Activated CD8-positive, alpha-beta memory T cell treated with anti-CD3 and anti-CD28 coated beads, Interleukin-2, amount 50 U/mL, for 4 hours (primary cell): Measurements from ENCODE around the gene CANT1.

Experiments
- DNase-seq: peaks from one replicate; pipeline ENCODE4 v3.0.0-alpha.2; 2020

The CANT1 gene

DNA sequence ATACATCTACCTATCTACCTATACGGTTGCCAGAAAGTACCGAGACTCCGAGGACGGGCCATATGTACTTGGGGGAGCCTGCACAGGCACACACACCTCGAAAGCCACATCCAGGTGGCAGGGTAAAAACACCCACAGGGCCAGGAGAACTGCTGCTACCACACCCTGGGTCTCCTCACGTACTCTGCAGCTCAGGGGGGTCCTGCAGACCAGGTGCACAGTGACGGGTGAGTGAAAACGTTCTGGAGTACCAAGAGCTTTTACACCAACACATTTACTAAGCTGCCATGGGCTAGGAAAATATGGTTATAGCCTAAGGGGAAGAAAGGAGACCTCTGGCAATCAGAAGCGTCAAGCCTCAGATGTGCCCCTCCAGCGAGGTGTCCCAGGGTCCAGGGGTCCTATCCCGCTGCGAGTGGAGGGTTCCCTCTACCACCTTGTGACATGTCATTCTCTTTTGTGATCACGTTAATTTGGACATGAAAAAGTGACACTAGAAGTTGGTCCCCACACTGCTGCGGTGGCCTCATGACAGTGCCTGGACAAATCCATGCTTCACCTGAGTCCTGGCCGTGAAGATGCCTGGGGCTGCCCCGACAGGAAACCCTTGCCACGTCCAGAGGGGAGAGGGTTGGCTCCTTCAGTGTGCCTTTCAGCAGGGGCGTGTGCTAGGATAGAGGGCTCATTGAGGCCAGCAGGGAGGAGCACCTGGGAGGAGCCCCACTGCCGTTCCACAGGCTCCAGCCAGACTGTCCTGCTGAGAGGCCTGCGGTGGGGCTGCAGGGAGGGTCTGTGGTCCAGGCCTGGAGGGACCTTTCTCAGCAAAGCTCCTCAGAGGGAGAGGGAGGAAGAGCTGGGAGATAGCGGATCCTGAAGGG is 1.8 kb downstream of the CANT1 start:
- DNase-seq: no peak

DNA sequence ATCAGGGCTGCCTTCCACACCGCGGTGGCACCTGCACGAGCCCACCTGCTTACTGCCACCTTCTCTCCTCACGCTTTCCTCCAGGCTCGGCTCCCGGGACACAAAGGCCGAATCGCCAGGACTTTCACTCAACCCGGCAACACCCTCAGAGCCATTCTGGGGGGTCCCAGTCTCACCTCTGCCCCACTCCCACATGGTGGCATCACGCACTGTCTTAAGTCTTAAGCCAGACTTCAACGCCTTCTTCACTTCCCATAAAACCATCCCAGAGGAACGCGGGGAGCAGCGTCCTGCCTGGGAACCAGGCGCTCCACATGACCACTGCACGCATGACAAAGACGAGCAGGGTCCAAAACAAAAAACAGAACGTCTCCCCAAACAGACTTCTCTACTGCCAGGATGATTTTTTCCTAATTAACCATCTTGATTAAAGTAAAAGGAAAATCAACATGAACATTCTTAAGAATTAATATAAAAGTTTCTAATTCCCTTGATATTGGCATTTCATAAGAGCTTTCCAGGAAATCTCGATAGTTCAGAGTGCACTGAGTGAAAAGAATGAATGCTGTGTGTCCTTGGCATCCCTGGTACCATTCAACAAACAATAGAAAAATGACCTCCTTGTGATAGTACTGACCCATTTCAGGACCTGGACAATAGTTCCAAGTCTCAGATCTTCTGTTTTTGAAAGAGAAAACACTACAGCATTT is 2.6 kb downstream of the CANT1 start:
- no peak for DNase-seq

DNA sequence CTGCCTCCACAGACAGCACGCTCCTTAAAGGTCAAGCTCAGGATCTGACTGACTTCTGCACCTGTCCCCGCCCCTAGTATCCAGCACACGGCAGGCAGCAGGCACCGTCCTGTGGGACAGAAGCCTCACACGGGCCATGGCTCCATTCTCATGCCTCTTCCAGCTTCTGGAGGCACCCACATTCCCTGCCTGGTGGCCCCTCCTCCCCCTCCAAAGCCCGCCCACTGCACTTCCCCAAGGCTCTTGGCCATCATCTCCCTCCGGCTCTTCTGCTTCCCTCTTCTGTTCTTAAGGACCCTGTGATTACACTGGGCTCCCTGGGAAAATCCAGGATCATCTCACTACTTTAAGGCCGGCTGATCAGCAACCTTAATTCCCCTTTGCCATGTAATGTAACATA is 3.5 kb downstream of the CANT1 start:
- no peak for DNase-seq

DNA sequence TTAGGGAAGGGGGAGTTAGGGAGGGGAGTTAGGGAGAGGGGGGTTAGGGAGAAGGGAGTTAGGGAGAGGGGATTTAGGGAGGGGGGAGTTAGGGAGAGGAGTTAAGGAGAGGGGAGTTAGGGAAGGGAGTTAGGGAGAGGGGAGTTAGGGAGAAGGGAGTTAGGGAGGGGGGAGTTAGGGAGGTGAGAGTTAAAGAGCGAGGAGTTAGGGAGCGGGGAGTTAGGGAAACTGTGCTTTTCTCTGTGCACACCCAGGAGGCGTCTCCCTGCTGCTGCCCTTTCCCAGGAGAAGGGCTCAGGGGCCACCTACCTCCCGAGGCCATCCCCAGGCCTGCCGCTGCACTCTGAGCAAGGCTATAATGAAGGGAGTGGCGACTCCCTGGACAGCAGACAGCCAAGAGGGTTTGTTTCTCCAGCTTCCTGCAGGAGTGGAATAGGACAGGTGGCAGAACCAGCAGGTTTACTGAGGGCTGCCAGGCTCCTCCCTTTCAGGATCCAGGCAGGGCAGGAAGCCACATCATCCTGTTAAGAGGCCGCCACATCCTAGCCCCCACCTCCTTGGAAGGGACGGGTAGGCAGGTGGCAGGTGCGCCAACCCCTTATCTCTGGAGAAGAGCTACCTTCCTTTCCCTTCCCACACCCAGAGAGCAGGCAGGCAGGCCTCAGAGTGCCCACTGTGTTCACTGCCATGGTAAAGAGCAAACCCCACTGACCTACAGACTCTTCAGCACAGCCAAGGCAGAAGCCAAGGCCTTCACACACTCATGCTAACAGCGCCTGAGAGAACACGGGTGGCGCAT is 4.3 kb downstream of the CANT1 start:
- no peak for DNase-seq

DNA sequence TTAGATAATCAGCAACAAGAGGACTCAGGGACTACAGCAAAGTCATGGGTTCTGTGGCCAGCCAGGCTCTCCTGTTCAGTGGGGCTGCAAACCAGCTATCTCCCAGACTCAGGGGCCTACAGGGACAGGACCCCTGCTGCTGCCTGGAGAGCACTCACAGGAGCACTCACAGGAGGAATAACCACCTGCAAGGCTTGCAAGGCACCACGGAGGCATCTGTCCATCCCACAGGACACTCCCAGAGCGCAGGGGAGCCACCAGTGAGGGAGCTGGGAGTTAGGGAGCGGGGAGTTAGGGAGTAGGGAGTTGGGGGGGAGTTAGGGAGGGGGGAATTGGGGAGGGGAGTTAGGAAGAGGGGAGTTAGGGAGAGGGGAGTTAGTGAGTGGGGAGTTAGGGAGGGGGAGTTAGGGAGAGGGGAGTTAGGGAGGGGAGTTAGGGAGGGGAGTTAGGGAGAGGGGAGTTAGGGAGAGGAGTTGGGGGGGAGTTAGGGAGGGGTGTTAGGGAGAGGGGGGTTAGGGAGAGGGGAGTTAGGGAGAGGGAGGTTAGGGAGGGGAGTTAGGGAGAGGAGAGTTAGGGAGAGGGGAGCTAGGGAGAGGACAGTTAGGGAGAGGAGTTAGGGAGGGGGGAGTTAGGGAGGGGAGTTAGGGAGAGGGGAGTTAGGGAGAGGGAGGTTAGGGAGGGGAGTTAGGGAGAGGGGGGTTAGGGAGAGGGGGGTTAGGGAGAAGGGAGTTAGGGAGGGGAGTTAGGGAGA is 5.7 kb downstream of the CANT1 start:
- DNase-seq: no peak

DNA sequence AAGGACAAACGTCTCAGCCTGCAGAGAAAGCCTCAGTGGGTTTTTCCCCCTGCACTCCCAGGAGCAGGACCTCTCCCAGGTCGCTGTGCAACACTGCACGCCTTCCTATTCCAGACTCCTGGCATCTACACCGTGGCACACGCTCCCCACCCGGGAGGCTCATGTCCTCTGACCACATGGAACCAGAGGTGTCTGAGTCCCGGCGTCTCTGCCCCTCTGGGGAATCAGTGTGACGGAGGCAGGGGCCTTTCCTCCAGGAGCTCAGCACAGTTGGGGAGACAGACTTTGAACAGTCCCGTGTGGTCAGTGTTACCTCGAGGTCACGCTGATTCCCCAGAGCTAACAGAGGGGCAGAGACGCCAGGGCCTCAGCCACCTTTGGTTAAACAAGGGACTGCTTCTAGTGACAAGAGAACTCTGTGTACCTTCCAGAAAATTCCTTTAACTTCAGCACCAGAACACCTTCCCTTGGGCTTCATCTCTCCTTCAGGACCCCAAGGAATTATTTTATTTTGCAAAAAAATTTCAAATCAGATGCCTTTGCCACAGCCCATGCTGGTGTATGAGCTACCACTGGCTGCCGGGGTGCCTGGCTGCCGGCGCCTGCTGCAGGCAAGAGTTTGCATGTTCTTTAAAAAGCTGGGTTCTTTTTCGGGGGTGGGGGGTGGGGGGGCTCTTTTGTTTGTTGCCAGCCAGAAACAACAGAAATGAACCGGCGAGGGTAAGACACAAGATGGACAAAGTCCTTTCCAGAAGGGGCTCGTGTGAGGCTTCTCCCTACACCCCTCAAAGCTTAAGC is 6.6 kb downstream of the CANT1 start:
- DNase-seq: no peak

DNA sequence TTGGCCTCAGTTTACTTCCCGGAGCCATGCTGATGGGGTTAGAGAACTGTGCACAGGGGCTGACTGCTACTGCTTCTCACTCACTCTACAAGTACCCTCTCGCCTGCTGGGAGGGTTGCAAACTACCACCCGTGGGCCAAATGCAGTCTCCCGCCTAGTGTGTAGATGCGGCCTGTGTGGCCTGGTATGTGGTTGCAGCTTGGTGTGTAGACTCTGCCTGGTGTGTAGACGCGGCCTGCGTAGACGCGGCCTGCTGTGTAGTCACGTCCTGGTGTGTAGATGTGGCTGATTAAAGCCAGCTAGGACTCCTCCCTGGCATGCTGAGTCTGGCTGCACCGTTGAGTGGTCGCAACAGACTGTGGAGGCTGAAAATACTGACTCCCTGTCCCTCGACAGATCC is 7.3 kb downstream of the CANT1 start:
- DNase-seq: no peak

DNA sequence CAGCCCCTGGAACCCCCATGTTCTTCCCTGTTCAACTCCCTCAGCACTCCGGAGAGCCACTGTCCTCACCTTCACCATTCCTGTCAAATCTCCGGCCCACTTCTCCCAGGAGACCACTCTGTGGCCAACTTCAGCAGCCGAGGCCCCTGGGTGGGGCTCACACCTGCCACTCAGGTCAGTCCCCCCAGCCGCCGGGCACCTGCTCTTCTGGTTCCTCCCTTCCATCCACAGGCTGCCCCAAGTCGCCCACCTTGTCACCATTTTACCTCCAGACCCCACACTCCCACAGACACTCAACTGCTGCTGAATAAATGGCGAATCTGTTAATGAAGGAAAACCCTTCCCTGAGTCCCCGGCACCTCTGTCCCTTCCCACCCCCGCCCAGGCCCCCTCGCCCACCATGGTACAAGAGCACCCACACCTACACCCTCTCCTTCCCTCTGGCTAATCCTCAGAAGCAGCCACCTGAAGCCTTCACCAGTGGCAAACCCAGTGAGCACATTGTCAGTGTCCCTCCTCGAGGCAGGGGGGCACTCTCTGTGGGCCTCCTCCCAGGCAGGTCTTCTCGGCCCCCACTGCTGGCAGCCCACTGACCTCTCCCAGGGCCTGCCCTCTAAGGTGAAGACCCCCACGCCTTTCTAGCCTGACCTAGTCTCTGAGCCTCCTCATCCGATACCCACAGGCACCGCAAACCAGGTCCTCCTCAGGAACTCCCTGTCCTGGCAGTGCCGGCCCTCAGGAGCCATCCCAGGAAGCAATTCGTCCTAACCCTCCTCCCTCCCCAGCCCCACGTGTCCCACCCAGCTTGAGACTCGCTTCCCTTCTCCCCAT is 8.2 kb downstream of the CANT1 start:
- DNase-seq: no peak

DNA sequence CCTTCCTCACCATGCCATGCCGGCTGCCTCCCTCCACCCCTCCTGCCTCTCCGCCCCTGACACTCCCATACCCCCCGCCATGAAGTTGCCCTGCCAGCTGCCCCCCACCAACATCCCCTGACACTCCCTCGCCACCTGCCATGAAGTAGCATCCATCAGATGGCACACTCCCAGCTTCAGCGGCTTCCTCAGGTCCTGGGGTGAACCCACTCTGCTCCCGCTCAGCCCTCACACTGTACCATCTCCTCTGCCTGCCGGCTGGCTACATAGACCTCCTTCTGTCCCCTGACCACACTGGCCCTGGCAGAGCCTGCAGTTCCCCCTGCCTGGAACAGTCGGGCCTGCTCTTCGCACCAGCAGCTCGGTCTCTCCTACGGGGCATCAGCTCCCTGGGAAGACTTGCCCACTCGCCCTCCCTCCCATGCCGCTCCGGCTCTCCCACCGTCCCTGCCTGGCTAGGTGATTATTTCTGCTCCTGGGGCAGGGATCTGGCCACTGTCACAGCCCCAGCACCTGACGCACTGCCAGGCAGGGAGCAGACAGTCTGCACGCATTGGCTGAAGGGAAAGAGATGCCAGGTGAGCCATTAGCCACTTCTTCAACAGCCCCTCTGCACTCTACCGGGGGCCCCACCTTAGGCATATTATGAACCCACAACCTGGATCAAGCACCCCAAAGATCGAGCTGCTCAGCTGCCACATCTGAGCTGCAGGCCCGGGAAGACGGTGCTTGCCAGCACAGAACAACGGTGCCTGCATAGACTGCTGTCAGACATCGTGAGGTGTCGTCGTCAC is 9.0 kb downstream of the CANT1 start:
- no peak for DNase-seq

DNA sequence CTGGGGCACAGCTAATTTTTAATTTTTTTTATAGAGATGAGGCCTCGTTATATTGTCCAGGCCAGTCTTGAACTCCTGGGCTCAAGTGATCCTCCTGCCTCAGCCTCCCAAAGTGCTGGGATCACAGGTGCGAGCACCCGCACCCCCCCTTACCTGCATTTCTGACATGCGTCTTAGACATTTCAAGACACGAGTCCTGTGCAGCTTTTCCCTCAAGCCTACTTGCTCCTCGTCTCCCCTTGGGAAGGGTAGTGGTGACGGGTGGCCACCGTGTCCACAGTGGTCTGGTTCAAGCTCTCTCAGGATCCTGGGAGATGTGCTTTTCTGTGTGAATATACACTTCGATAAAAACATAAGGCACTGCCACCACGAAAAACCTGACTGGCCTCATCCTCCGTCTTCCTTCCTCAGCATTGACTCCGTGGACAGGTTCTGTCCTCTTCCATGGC is 9.6 kb downstream of the CANT1 start:
- no peak for DNase-seq

DNA sequence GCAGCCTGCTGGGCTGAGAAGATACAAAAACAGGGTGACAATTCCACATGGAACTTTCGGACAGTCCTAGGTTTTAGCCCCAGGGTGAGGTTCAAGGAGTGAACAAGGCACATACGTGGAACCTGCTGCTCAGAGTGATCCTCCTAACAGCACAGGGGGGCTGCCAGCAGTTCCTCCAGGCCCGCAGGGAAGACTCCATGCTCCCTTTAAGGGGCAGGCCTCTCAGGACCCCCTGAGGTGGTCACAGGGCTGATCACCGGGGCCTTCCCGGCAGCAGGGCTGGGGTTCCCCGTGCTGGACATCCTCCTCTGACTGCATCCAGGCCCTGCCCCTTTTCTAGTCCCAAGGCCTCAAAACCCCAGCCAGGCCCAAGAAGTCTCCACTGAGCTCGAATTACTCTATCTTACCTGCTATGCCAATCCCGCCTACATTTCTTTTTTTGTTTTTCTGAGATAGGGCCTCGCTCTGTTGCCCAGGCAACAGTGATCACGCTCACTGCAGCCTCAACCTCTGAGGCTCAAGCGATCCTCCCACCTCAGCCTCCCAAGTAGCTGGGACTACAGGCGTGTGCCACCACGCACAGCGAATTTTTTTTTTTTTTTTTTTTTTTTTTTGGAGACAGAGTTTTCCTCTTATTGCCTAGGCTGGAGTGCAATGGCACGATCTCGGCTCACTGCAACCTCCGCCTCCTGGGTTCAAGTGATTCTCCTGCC is 10.4 kb downstream of the CANT1 start:
- no peak for DNase-seq

DNA sequence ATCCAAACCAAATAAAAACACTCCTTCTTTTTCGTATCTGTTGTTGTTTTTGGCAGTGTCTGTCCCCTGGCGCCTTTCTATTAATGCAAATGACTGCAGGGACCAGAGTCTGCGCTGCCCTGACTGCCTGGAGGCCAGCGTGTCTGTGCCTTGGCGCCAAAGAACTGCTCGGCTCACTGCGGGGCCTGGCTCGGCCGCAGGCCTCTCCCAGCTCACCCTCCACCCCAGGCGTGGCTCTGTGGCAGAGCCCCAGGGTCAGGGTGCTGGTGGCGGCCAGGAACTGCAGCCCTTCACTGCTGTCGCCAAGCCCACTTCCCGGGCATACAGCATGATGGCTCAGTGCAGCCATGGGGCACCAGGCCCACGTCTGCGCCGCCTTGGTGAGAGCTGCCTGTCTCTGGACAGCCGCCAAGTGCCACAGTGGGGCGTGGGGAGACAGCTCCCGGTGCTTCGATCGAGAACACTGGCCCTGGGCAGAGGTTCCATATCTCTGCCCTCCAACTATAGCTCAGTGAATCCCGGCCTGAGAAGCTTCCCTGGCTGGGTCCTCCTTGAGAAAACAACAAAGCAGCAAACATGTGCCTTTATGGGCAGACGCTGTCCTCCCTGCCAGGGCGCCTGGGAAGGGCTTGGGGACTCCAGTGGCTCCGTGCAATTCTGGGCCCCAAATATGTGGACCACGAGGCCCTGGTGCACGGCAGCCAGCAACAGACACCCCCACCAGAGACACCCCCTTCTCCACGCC is 11.1 kb downstream of the CANT1 start:
- DNase-seq: no peak

DNA sequence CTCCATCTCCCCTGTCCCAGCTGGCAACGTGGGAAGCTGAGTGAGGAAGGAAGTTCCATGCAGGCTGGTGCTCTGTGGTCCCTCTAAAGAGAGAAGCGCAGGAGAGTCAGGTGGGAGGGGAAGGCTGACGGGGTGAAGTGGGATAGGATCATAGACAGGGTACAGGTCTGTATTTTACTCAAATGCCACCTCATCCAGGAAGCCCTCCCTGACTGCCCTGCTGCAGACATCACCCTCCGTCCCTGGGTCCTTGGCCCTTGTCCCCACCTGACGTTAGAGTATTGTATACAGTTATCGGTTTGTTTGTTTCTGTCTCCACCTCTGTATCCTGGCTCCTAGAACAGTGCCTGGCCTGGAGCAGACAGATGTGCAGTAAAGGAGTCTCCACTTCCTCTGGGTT is 11.7 kb downstream of the CANT1 start:
- DNase-seq: no peak

DNA sequence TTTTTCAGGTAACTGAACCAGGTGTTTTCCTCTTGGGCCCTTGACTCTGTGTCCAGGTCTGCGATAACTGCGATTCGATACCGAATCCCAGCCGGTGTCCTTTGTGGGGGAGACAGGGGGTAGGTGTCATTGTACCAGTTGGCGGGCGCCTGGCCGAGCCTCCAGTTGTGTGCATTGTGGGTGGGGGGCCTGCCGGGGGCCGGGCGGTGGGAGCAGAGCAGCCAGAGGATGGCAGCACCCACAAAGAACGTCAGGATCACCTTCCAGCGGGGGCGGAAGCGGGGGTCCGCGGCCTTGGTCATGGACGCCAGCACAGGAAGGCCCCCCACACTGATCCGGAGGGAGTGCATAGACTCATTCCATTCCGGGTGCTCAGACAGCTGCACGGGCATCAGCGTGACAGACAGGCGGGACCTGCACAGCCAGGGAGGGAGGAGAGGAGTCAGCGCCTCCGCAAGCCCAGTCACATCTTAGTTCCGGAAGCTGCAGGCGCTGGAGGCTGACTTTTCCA is 12.3 kb downstream of the CANT1 start:
- no peak for DNase-seq

DNA sequence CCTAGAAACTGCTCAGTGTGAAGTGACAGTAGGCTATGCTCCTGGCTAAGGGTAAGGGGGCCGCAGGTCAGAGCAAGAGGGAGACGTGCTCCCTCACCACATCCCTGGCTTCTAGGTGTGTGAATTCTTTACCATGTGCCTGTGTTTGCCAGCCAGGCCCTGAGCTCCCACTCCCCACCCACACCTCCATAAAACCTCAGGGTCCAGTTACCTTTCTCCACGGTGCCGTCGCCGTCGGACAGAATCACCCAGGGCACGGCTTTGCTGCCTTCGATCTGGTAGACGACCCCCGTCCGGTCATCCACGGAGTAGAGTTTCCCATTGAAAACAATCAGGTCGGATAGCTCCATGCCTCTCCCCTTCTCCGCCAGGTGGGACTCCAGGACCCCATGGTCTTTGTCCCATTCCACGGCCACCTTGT is 12.8 kb downstream of the CANT1 start:
- DNase-seq: no peak

DNA sequence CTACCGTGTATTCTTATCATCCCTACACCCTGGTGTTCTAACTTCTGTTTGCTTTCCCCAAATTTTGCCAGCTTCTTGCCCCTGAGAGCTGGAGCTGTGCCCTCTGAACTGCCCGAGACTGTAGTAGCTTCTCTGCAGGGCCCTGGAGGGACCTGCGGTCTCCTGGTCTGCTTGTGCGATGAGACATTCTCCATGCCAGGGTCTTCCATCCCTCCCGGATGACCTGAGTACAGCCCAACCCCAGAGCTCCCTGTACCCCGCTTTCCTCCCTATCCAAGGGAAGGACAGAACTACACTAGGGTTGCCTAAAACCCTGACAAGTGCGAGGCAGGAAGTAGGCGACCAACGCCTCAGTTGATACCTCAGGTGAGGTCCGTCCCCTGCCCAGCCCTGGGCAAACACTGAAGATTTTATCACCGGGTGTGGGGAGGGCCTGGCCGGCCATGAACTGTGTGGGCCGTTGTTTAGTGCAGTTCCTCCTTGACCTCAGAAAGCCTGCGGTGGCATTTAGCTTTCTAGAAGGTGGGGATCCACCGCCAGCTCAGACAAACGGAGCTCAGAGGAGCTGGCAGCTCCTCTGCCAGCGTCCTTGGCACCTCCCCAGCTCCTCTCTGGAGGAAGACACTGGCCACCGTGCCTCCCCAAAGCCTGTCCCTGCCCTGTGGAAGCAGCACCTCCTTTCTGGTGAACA is 13.7 kb downstream of the CANT1 start:
- DNase-seq: no peak

DNA sequence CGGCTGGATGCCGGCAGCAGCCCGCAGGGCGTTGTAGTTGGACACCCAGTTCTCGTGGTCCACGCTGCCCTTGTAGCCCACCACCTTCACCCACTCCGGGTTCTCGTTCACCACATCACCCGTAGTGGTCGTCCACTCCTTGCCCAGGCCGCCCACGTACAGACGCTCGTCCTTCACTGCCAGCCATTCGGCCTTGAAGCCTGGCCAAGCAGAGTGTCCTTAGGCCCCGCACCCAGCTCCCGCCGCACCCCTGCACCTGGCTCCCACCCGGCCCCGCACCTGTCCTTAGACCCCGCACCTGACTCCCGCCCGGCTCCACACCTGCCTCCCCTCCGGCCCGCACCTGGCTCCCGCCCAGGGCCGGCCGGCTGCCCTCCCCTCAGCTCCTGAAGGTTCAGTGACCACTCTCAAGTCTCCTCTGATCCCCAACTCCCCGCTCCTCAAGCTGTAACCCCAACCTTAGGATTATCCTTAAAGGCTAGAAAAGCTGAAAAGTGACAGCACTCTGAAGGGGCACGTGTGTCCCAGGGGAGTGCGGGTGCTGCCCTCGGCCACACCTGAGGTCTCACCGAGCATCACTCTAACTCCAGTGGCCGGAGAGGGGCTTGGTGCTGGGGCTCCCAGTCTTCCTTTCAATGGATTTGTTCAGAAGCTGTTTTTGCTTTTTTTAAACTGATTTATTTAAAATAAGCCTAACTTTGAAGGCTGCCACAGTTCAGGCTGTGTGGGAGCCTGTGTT is 14.4 kb downstream of the CANT1 start:
- no peak for DNase-seq
